Neural cell (in vitro differentiated cells): ENCODE results near the gene EEIG1.

ENCODE experiments used
- CTCF ChIP-seq: fragments of 450-650 bp; IDR thresholded peaks from 2 replicates; pipeline ENCODE4 v1.5.1; 2014; ENCODE audit warnings: antibody characterized with exemption, mild to moderate bottlenecking, moderate library complexity; ENCODE audit not compliant: poor library complexity, severe bottlenecking
- EP300 ChIP-seq: fragments of 450-650 bp; conservative IDR thresholded peaks from 2 replicates; pipeline ENCODE4 v1.6.1; 2014; ENCODE audit warnings: antibody characterized with exemption, mild to moderate bottlenecking, moderate library complexity; ENCODE audit not compliant: poor library complexity, severe bottlenecking
- EZH2 ChIP-seq: fragments of 200-600, 300-800 bp; shearing (Covaris generic), sonication (generic); IDR thresholded peaks from 2 replicates; pipeline ENCODE4 v1.6.1; 2014; ENCODE audit warnings: antibody characterized with exemption, low read length, borderline replicate concordance, mild to moderate bottlenecking; ENCODE audit not compliant: insufficient read depth, poor library complexity, severe bottlenecking
- MXI1 ChIP-seq: fragments of 450-650 bp; conservative IDR thresholded peaks from 2 replicates; pipeline ENCODE4 v1.6.1; 2014; ENCODE audit warnings: antibody characterized with exemption, mild to moderate bottlenecking; ENCODE audit not compliant: poor library complexity, severe bottlenecking
- POLR2AphosphoS5 ChIP-seq: IDR thresholded peaks from 2 replicates; pipeline ENCODE4 v1.6.1; 2012
- RAD21 ChIP-seq: fragments of 450-650 bp; conservative IDR thresholded peaks from 2 replicates; pipeline ENCODE4 v1.6.1; 2014; ENCODE audit warnings: antibody characterized with exemption, mild to moderate bottlenecking, moderate library complexity
- TAF1 ChIP-seq: IDR thresholded peaks from 2 replicates; pipeline ENCODE4 v1.6.1; 2012; ENCODE audit warnings: low read depth

GRCh38 chr9:127958728-127959127 lies 22.1 kb downstream of the EEIG1 start:
- no peak for TF ChIP-seq EZH2
- no peak for TF ChIP-seq POLR2AphosphoS5
- TF ChIP-seq CTCF: no peak
- no peak for TF ChIP-seq EP300
- no peak for TF ChIP-seq RAD21
- no peak for TF ChIP-seq TAF1
- no peak for TF ChIP-seq MXI1
